ENCODE measurements around the gene CLASP2.

Gene CLASP2

DNA sequence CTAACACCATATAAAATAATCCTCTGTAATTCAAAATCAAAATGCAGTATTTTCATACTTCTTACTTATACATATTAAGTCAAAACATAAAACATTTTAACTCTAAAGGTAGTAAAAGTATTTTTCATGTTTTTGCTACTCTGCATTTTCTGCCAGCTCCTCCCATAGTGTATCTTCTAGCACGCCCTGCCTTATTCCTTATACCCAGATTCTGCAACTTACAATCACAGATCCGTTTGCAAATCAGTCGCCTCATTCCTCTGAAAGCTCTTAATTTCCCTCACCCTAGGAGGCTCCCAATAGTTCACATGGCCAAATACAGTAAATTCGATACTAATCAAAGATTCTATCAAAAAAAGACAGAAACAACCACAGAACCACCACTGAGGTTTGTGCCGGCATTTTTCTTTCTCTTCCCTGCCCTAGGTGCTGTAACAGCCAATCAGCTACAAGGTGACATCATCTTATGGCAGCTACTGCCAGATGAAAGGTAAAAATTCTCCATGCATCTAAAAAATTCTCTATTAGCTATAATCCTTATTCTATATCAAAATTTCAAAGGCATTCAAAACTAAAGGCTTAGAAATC is 72.9 kb downstream of the CLASP2 start:
- TF ChIP-seq CTCF (IDR thresholded peaks at IDR 0.05; ENCODE audit: insufficient read depth, low read depth, low read length, missing control alignments) = no peak
- DNase-seq (ENCODE audit: low read depth) = no peak
- H3K4me3 ChIP-seq (ENCODE audit: low read depth, low read length) = no peak overlapping the region

GRCh38 chr3:33644582-33644981 is 73.5 kb downstream of the CLASP2 start:
- no peak overlapping the region for H3K4me3 ChIP-seq (ENCODE audit: low read depth, low read length)
- TF ChIP-seq CTCF (IDR thresholded peaks at IDR 0.05; ENCODE audit: insufficient read depth, low read depth, low read length, missing control alignments) = no peak
- no peak for DNase-seq (ENCODE audit: low read depth)

DNA sequence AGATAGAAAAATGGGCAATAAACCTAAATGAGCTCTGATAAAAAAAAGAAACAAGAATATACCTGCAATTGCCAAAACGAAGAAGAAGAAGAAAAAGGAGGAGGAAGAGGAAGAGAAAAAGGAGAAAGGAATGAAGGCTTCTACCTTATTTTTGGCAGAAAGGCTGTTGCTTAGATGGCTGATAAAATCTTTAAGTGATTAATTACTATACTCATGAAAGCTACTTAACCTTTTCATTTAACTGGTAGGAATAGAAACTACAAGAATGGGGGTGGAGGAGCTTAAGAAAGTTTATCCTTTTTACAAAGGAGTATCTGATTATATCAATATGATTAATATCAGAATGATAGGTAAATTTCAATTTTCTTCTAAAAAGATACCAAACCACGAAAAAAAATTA is 75.2 kb downstream of the CLASP2 start:
- TF ChIP-seq CTCF (IDR thresholded peaks at IDR 0.05; ENCODE audit: insufficient read depth, low read depth, low read length, missing control alignments) = no peak
- DNase-seq (ENCODE audit: low read depth) = no peak

DNA sequence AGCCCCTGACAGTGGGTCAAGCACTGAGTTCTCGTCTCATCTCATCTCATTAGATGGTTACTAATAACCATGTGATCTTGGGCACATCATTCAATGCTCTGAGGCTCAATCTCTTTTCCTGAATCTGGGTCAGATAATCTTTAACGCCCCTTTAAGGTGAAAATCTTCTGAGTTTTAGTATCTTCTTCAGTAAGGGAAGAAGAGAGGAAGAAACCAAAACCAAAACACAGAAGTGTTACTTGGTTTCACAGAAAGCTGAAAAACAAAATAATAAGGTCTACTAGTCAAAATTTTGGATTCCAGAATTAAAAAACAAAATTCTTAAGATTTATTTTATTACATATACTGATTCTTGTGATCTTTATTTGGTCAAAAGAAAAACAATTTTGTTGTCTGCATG is 78.2 kb downstream of the CLASP2 start:
- no peak overlapping the region for H3K4me3 ChIP-seq (ENCODE audit: low read depth, low read length)
- DNase-seq (ENCODE audit: low read depth) = no peak
- no peak for TF ChIP-seq CTCF (IDR thresholded peaks at IDR 0.05; ENCODE audit: insufficient read depth, low read depth, low read length, missing control alignments)

More for the DNA sequence above, 75.2 kb downstream of the CLASP2 start:
- H3K4me3 ChIP-seq (ENCODE audit: low read depth, low read length) = no peak overlapping the region

DNA sequence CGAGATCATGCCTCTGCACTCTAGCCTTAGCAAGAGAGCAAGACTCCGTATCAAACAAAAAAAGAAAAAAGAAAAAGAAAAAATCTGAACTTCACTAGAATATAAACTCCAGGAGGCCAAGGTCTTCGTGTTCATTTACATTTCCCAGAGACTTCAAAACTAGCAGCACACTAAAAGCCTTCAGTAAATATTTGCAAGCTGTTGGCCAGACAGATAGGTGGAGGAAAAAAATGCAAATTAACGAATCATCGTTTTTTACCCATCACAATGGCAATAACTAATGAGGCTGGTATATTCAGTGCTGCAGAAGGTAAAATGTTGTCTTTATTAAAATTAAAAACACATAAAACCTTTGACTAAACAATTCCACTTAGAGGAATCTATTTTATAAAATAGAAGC is 80.6 kb downstream of the CLASP2 start:
- H3K4me3 ChIP-seq (ENCODE audit: low read depth, low read length) = no peak overlapping the region
- TF ChIP-seq CTCF (IDR thresholded peaks at IDR 0.05; ENCODE audit: insufficient read depth, low read depth, low read length, missing control alignments) = no peak
- DNase-seq (ENCODE audit: low read depth) = no peak

DNA sequence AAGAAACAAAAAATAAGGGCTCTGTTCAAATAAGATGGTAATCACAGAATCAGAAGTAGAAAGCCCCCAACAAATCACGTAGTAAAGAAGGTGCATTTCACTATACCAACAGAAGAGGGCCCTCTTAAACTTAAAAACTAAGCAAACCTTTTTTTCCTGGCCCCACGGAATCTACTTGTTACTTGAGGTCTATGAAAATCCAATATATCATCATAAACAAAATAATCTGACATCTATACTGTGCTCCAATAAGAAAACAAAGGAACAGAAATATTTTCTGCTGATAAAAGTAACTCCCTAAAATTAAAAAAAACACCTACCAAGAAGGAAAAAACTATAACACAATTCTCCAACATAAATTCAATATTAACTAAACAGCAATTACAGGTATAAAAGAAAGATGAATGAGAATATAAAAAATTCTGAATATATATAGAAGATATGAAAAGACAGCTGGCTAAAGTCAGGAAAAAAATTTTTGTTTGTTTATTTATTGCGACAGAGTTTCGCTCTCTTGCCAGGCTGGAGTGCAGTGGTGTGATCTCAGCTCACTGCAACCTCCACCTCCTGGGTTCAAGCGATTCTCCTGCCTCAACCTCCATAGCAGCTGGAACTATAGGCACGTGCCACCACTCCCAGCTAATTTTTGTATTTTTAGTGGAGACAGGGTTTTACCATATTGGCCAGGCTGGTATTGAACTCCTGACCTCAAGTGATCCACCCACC is 81.8 kb downstream of the CLASP2 start:
- H3K4me3 ChIP-seq (ENCODE audit: low read depth, low read length) = no peak overlapping the region
- peak; percentile 47 for TF ChIP-seq CTCF (IDR thresholded peaks at IDR 0.05; ENCODE audit: insufficient read depth, low read depth, low read length, missing control alignments)
- peak; percentile 66 for DNase-seq (ENCODE audit: low read depth)

GRCh38 chr3:33634262-33634661 is 83.8 kb downstream of the CLASP2 start:
- DNase-seq (ENCODE audit: low read depth) = no peak
- no peak overlapping the region for H3K4me3 ChIP-seq (ENCODE audit: low read depth, low read length)
- no peak for TF ChIP-seq CTCF (IDR thresholded peaks at IDR 0.05; ENCODE audit: insufficient read depth, low read depth, low read length, missing control alignments)

Data from GM12865 (cell line).